GM13977 (cell line): ENCODE measurements around the gene BCL11A.

Source experiments
- DNase-seq: peaks from one replicate; pipeline ENCODE4 v3.0.0; 2012; ENCODE audit warnings: low spot score
- in situ Hi-C: fragments of 300-500 bp; cut with MboI; formaldehyde crosslinking; loops from one replicate; pipeline ENCODE4 v1.12.0; 2022; ENCODE audit warnings: low sequenced_read_pairs, low pct_unique_long_range_greater_than_20kb, mixed read lengths, inconsistent platforms; ENCODE audit not compliant: unreplicated experiment
- TF ChIP-seq, protein P1 (sequence below): IDR thresholded peaks from 2 replicates; pipeline ENCODE4 v1.5.1; 2012; ENCODE audit warnings: mild to moderate bottlenecking, control low read depth; ENCODE audit not compliant: insufficient read depth; ENCODE audit errors: extremely low read depth, missing control alignments

Gene BCL11A

DNA sequence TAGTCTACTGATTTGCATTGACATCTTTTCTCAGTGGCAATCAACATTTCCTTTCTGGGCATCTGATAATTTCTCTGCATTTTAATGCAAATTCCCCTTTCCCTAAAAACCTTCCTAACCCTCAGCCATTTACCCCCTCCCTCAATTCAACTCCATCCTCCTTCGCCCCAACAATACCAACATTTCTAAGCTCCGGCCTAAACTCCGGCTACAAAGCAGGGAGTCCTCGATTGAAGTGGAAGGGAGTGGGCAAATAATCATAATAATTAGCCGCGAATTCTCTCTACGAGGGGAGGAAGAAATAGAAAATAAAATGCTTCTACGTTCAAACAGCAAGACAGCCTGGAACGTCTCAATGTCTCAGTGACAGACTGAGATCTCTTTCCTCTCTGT, 4.6 kb downstream of the BCL11A start:
- DNase-seq, result no peak
- TF ChIP-seq, protein P1, sequence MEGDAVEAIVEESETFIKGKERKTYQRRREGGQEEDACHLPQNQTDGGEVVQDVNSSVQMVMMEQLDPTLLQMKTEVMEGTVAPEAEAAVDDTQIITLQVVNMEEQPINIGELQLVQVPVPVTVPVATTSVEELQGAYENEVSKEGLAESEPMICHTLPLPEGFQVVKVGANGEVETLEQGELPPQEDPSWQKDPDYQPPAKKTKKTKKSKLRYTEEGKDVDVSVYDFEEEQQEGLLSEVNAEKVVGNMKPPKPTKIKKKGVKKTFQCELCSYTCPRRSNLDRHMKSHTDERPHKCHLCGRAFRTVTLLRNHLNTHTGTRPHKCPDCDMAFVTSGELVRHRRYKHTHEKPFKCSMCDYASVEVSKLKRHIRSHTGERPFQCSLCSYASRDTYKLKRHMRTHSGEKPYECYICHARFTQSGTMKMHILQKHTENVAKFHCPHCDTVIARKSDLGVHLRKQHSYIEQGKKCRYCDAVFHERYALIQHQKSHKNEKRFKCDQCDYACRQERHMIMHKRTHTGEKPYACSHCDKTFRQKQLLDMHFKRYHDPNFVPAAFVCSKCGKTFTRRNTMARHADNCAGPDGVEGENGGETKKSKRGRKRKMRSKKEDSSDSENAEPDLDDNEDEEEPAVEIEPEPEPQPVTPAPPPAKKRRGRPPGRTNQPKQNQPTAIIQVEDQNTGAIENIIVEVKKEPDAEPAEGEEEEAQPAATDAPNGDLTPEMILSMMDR, result no peak
- in situ Hi-C loops, result loop anchor here (5.0 to 25.0 kb wide), 2 partner anchors 37 to 387 kb away; no protein-coding TSS in a partner anchor

DNA sequence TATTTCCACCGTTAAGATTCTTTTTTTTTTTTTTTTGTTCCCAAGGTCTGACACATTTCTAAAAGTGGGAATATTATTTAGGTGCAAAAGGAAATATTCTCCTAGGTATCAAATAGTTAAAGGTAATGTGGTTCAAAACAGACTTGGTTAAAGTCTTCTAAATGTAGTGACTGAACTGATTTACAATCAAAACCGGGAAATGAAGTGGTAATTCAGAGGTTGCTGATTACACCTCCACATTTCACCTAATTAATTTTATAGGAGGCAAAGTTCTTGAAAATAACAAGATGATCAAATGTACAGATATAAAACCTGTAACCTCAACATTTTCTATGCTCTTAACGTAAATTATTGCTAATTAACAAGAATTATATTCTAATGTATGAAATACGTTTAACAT, 5.1 kb downstream of the BCL11A start:
- TF ChIP-seq, protein P1, result no peak
- in situ Hi-C loops, result loop anchor here (5.0 to 25.0 kb wide), 2 partner anchors 36 to 386 kb away; no protein-coding TSS in a partner anchor
- no peak for DNase-seq

DNA sequence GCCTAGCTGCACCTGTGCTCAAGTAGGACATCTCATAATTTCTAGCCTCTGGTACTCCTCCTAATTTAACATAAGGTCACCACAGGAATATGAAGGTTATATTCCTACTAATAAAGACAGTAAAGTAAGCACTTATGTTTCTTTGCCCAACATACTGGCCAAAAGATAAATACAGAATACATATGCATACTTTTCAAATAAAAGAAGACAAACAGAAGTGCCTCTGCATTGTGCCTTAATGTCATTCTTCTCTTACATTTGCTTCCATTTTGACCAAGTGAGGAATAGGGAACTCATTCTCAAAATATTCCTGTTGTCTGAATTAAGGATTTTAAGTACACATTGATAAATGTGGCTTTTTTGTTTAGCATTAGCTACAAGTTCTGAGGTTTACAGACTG, 5.6 kb downstream of the BCL11A start:
- in situ Hi-C loops, result loop anchor here (5.0 to 25.0 kb wide), 2 partner anchors 36 to 386 kb away; no protein-coding TSS in a partner anchor
- no peak for DNase-seq
- TF ChIP-seq, protein P1, result no peak

DNA sequence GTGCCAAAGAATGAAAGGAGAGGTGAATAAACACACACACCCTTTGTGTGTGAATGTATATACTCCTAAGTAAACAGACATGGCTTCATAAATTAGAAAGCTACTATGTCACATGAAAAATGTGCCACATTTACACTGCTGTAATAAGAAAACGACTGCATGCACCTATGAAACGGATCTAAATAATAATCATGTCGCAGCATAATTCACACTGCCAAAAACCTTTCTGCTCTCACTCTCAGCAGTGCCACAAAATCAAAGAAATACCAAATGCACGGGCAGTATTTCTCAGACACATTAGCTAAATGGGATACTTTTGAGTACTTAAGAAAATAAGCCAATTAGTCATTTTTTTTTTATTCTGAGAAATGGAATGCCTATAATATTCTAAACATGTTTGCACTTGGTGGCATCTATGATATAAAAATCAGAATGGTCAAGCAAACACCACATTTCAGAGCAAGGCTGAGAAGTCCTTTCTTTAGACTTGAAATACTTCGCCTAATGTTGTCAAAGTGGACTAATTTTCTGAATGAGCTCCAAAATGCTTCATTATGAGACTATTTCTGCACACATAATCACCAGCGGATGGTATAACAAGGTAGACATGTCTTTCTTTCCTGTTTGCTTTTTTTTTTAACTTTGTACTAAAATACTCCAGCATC, 6.6 kb downstream of the BCL11A start:
- no peak for DNase-seq
- TF ChIP-seq, protein P1, result no peak
- in situ Hi-C loops, result loop anchor here (5.0 to 25.0 kb wide), 2 partner anchors 35 to 385 kb away; no protein-coding TSS in a partner anchor

DNA sequence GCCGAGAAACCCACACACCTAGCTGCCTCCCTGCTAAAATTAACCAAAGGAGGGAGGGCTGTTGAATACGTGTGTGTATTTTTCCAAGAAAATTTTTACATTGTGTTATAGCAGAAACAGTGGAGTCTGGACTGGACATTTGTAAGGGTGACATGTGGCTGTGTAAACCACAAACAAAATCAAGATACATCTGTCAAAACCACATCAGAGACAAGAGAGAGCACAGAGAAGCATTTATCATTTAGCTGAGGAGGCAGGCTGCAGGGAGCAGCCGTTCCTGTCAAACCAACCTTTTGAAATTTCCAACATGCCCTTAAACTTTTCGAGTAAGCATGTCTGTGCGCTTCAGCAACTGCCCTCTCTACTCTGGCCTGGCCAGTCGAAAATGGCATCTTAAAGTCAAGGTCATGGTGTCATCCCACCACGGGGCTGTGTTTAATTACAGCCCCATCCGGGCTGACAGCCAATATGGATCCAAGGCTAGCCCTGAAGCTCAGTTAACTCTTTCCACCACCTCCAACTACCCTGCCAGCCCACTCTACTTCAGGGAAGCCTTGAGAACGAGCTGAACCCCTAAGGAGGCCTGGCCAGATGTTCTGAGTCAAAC, 8.4 kb downstream of the BCL11A start:
- DNase-seq, result no peak
- in situ Hi-C loops, result loop anchor here (5.0 to 25.0 kb wide), 2 partner anchors 33 to 383 kb away; no protein-coding TSS in a partner anchor
- TF ChIP-seq, protein P1, result no peak

DNA sequence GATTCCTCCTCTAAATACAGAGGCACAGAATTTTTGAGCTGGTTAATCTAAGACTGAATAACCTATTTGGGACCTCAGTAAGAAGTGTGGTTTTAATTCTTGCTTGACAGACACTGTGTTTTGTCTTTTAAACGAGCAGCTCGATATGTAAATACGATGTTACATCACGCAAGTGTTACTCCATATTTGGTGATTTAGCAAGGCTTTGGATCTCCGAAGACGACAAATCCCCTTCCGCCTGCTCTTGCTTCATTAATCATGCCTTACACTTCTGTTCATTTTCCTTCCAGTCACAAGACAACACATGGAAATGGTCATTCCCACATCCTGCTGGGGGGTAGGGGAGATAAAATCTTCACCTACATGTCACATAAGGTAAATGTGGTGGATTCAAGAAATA, 9.4 kb downstream of the BCL11A start:
- no peak for DNase-seq
- in situ Hi-C loops, result loop anchor here (25.0 kb wide), 1 partner anchor 382 kb away; no protein-coding TSS in a partner anchor
- TF ChIP-seq, protein P1, result no peak
